Keratinocyte (primary cell): ENCODE measurements around the gene HOXC4. TPM values are rescaled to one million over a fixed set of nuclear protein-coding genes. Genes with fewer than 3 reads are reported as not detected.

Source experiments
- DNase-seq: peaks from one replicate; pipeline ENCODE4 v3.0.0-alpha.2; 2011; ENCODE audit warnings: low read depth, missing footprints, low spot score
- FAIRE-seq: peaks from 2 replicates; lab custom pipeline; 2011; peaks lifted over from hg19 to GRCh38; lab: Jason Lieb, UNC
- H2AFZ ChIP-seq: 2 replicates; pipeline ENCODE4 v1.6.0; 2012; ENCODE audit warnings: low read length, control low read depth, inconsistent platforms; ENCODE audit not compliant: control insufficient read depth
- H3K27ac ChIP-seq: 2 replicates; pipeline ENCODE4 v1.5.1; 2011; ENCODE audit warnings: low read length; ENCODE audit not compliant: control insufficient read depth, insufficient read depth
- H3K27me3 ChIP-seq: 3 replicates; pipeline ENCODE4 v1.6.0; 2011; ENCODE audit warnings: low read length; ENCODE audit not compliant: control insufficient read depth, insufficient read depth; ENCODE audit errors: extremely low read depth
- H3K36me3 ChIP-seq, 2 experiments: 2 replicates in 1 of 2; 3 replicates in 1 of 2; pipeline ENCODE4 v1.5.1; 2011; ENCODE audit warnings: low read length in 2 of 2, mild to moderate bottlenecking in 1 of 2; ENCODE audit not compliant: control insufficient read depth in 2 of 2, insufficient read depth in 2 of 2; ENCODE audit errors: extremely low read depth in 1 of 2
- H3K4me1 ChIP-seq: 3 replicates; pipeline ENCODE4 v1.5.1; 2011; ENCODE audit warnings: low read length; ENCODE audit not compliant: control insufficient read depth, insufficient read depth; ENCODE audit errors: extremely low read depth
- H3K4me2 ChIP-seq: 3 replicates; pipeline ENCODE4 v1.6.0; 2011; ENCODE audit warnings: low read depth, low read length; ENCODE audit not compliant: control insufficient read depth, insufficient read depth; ENCODE audit errors: extremely low read depth
- H3K4me3 ChIP-seq, 3 experiments: fragments of 200-600 bp in 1 of 3; sonication (generic) in 1 of 3; 2 replicates in 2 of 3; 3 replicates in 1 of 3; pipeline ENCODE4 v1.5.1; 2011 to 2016; ENCODE audit warnings: low read length in 3 of 3, mild to moderate bottlenecking in 3 of 3, control low read depth in 2 of 3, inconsistent platforms in 1 of 3, low read depth in 1 of 3, mixed read lengths in 1 of 3, mixed run types in 1 of 3, moderate library complexity in 1 of 3; ENCODE audit not compliant: control insufficient read depth in 2 of 3, insufficient read depth in 2 of 3; ENCODE audit errors: extremely low read depth in 1 of 3
- H3K79me2 ChIP-seq: 2 replicates; pipeline ENCODE4 v1.6.0; 2012; ENCODE audit warnings: low read length; ENCODE audit not compliant: control insufficient read depth, insufficient read depth
- H3K9ac ChIP-seq: 3 replicates; pipeline ENCODE4 v1.6.0; 2011; ENCODE audit warnings: low read length; ENCODE audit not compliant: control insufficient read depth, insufficient read depth; ENCODE audit errors: extremely low read depth
- H3K9me1 ChIP-seq: 3 replicates; pipeline ENCODE4 v1.6.0; 2011; ENCODE audit warnings: low read length; ENCODE audit not compliant: control insufficient read depth, insufficient read depth; ENCODE audit errors: extremely low read depth
- H3K9me3 ChIP-seq: 2 replicates; pipeline ENCODE4 v1.5.1; 2012; ENCODE audit warnings: low read depth, low read length; ENCODE audit not compliant: control insufficient read depth
- H4K20me1 ChIP-seq: 3 replicates; pipeline ENCODE4 v1.6.0; 2011; ENCODE audit warnings: low read length; ENCODE audit not compliant: control insufficient read depth, insufficient read depth; ENCODE audit errors: extremely low read depth
- CTCF ChIP-seq, 3 experiments: IDR thresholded peaks in 1 of 3; conservative IDR thresholded peaks in 1 of 3; optimal IDR thresholded peaks in 1 of 3; 2 replicates in 2 of 3; 3 replicates in 1 of 3; pipeline versions ENCODE3 to v1.5.1; 2011; ENCODE audit warnings: low read length in 3 of 3, mild to moderate bottlenecking in 3 of 3, moderate library complexity in 2 of 3, control low read depth in 1 of 3, inconsistent platforms in 1 of 3; ENCODE audit not compliant: insufficient read depth in 2 of 3; ENCODE audit errors: extremely low read depth in 1 of 3
- EZH2 ChIP-seq: IDR thresholded peaks from one replicate; pipeline ENCODE4 v1.6.1; 2012; ENCODE audit warnings: inconsistent platforms, mild to moderate bottlenecking, low read length, moderate library complexity
- dilution Hi-C: fragments of 300-500 bp; cut with MboI; formaldehyde crosslinking; loops from one replicate; pipeline ENCODE4 v1.7.0; 2020; ENCODE audit warnings: low sequenced_read_pairs; ENCODE audit not compliant: extremely low pct_ligation_motif_present
- polyA plus RNA-seq, 5 experiments: library from polyadenylated mRNA; depleted of rRNA in 3 of 5; stranded (reverse) in 3 of 5; stranded (forward) in 1 of 5; unstranded in 1 of 5; fragments of >200 nt; gene quantifications; 1 replicate in 1 of 5; 2 replicates in 3 of 5; 3 replicates in 1 of 5; pipeline versions ENCODE4 v1.2.1 to v1.2.3, GENCODE V29; 2011 to 2012; ENCODE audit warnings: missing spikeins in 2 of 5, low read depth in 1 of 5, low replicate concordance in 1 of 5

Gene HOXC4
- polyA plus RNA-seq, 1 donor (not counting 4 experiments of a cell fraction or from before 2014, with no cell fraction given) = 1.8 TPM

DNA sequence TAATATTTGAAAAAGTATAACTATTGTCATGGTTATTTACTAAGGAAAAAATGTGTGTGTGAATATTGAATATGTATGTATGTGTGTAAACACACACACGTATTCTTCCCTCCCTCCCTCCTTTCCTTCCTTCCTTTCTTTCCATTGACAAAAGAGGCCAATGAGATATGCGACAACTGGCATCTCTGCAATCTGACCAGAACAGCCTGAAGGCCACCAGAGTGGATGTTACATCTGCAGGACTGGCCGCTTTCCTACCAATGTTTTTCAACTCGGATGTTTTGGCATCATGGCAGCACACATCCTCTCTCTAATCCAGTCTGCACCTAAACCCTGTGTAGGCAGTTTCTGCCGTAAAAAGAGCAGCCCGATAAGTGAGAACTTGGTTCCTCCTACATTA is 20.7 kb downstream of the HOXC4 start:
- no peaks in the 10 kb centered on the region for H3K79me2 ChIP-seq
- no peak overlapping the region for H2AFZ ChIP-seq
- H3K9me3 ChIP-seq = no peaks in the 10 kb centered on the region
- no peaks in the 10 kb centered on the region for H3K36me3 ChIP-seq
- no peak for DNase-seq
- no peaks in the 10 kb centered on the region for H3K9me1 ChIP-seq
- H3K27me3 ChIP-seq = no peaks in the 10 kb centered on the region
- TF ChIP-seq CTCF (optimal IDR thresholded peaks at IDR 0.05 in 1 of 3, IDR thresholded peaks at IDR 0.05 in 1 of 3, conservative IDR thresholded peaks at IDR 0.05 in 1 of 3; ENCODE audit: extremely low read depth in 1 of 3, insufficient read depth in 2 of 3, low read length in 3 of 3) = no peak
- no peak for TF ChIP-seq EZH2
- no peak overlapping the region for H3K4me3 ChIP-seq
- no peak overlapping the region for H3K4me2 ChIP-seq
- H3K27ac ChIP-seq = no peak overlapping the region
- no peak overlapping the region for H3K9ac ChIP-seq
- no peaks in the 10 kb centered on the region for H3K4me1 ChIP-seq
- H4K20me1 ChIP-seq = no peaks in the 10 kb centered on the region
- dilution Hi-C loops = no loop called here
- FAIRE-seq = no peak

DNA sequence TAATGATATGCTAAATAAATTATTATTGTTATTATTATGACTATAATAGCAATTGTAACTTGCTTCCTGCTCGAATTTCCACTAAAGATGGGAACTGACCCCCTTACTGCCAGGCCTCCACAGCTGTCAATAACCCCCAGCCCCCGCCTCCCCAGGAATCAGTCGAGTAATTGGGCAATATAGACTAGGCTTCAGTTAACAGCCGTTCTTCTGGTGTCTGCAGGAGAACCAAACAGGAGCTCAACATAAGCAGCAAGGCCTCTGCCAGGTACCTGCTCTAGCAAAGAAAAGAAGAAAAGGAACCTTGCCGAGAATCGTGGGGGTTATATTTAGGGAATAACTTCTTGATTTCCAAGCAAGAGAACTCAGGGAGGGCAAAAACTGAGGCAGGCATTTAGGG is 21.8 kb downstream of the HOXC4 start:
- Histone ChIP-seq H3K9ac (no peak overlapping the region), H3K9me3 (no peaks in the 10 kb centered on the region), H3K27me3 (no peaks in the 10 kb centered on the region), H3K4me3 (no peak overlapping the region), H3K79me2 (no peaks in the 10 kb centered on the region), H3K36me3 (no peaks in the 10 kb centered on the region), H3K4me1 (no peaks in the 10 kb centered on the region), H3K9me1 (no peaks in the 10 kb centered on the region), H3K27ac (no peak overlapping the region), H2AFZ (no peak overlapping the region), H3K4me2 (no peak overlapping the region), H4K20me1 (no peaks in the 10 kb centered on the region)
- no peak for TF ChIP-seq CTCF (optimal IDR thresholded peaks at IDR 0.05 in 1 of 3, IDR thresholded peaks at IDR 0.05 in 1 of 3, conservative IDR thresholded peaks at IDR 0.05 in 1 of 3; ENCODE audit: extremely low read depth in 1 of 3, insufficient read depth in 2 of 3, low read length in 3 of 3)
- FAIRE-seq = no peak
- DNase-seq = no peak
- dilution Hi-C loops = no loop called here
